ENCODE results near the gene FUT7.

Gene FUT7

GRCh38 chr9:136988872-136989271 lies 43.0 kb downstream of the FUT7 start:
- Histone ChIP-seq H3K9me3 (no peaks in the 10 kb centered on the region), H3K27ac (no peak overlapping the region), H3K4me1 (ENCODE audit: control insufficient read depth in 1 of 2, insufficient read depth in 1 of 2, low read depth in 1 of 2, low read length in 1 of 2) (peaks cover 17 to 24% of the 10 kb centered on the region in 2 experiments), H3K36me3 (no peaks in the 10 kb centered on the region), H3K4me3 (ENCODE audit: low read depth in 1 of 2, low read length in 1 of 2) (no peak overlapping the region), H3K27me3 (peaks cover 72% of the 10 kb centered on the region)
- TF ChIP-seq CTCF (IDR thresholded peaks at IDR 0.05): no peak

GRCh38 chr9:136985853-136986252 lies 46.0 kb downstream of the FUT7 start:
- TF ChIP-seq CTCF (IDR thresholded peaks at IDR 0.05): no peak
- no peaks in the 10 kb centered on the region for H3K4me1 ChIP-seq (ENCODE audit: control insufficient read depth in 1 of 2, insufficient read depth in 1 of 2, low read depth in 1 of 2, low read length in 1 of 2)
- H3K9me3 ChIP-seq: no peaks in the 10 kb centered on the region
- no peaks in the 10 kb centered on the region for H3K36me3 ChIP-seq
- no peak overlapping the region for H3K4me3 ChIP-seq (ENCODE audit: low read depth in 1 of 2, low read length in 1 of 2)
- H3K27ac ChIP-seq: no peak overlapping the region
- H3K27me3 ChIP-seq: peaks cover 98% of the 10 kb centered on the region

- Histone ChIP-seq H3K9me3 (no peaks in the 10 kb centered on the region), H3K36me3 (no peaks in the 10 kb centered on the region), H3K27me3 (peaks cover 97% of the 10 kb centered on the region), H3K27ac (no peak overlapping the region), H3K4me1 (ENCODE audit: control insufficient read depth in 1 of 2, insufficient read depth in 1 of 2, low read depth in 1 of 2, low read length in 1 of 2) (no peaks in the 10 kb centered on the region), H3K4me3 (ENCODE audit: low read depth in 1 of 2, low read length in 1 of 2) (no peak overlapping the region)
- no peak for TF ChIP-seq CTCF (IDR thresholded peaks at IDR 0.05)
These were observed 46.8 kb downstream of the FUT7 start for GRCh38 chr9:136985027-136985602.

GRCh38 chr9:136984464-136985026 lies 47.3 kb downstream of the FUT7 start:
- no peak for TF ChIP-seq CTCF (IDR thresholded peaks at IDR 0.05)
- Histone ChIP-seq H3K4me3 (ENCODE audit: low read depth in 1 of 2, low read length in 1 of 2) (no peak overlapping the region), H3K4me1 (ENCODE audit: control insufficient read depth in 1 of 2, insufficient read depth in 1 of 2, low read depth in 1 of 2, low read length in 1 of 2) (no peaks in the 10 kb centered on the region), H3K36me3 (no peaks in the 10 kb centered on the region), H3K27ac (no peak overlapping the region), H3K9me3 (no peaks in the 10 kb centered on the region), H3K27me3 (peaks cover 97% of the 10 kb centered on the region)

GRCh38 chr9:136983656-136984314 lies 48.1 kb downstream of the FUT7 start:
- no peaks in the 10 kb centered on the region for H3K36me3 ChIP-seq
- H3K27me3 ChIP-seq: peaks cover 99% of the 10 kb centered on the region
- H3K4me1 ChIP-seq (ENCODE audit: control insufficient read depth in 1 of 2, insufficient read depth in 1 of 2, low read depth in 1 of 2, low read length in 1 of 2): no peaks in the 10 kb centered on the region
- H3K9me3 ChIP-seq: no peaks in the 10 kb centered on the region
- no peak overlapping the region for H3K4me3 ChIP-seq (ENCODE audit: low read depth in 1 of 2, low read length in 1 of 2)
- TF ChIP-seq CTCF (IDR thresholded peaks at IDR 0.05): no peak
- no peak overlapping the region for H3K27ac ChIP-seq
